SK-N-MC (cell line): ENCODE results near the gene KRTAP5-6.

ENCODE experiments used
- EZH2 ChIP-seq: fragments of 200-600 bp; sonication (generic); IDR thresholded peaks from one replicate; pipeline ENCODE4 v1.6.1; 2017; ENCODE audit warnings: antibody characterized with exemption
- POLR2AphosphoS5 ChIP-seq: IDR thresholded peaks from 2 replicates; pipeline ENCODE4 v1.6.1; 2012; ENCODE audit warnings: mild to moderate bottlenecking, low read depth, low read length, borderline replicate concordance

GRCh38 chr11:1692708-1693326, 4.2 kb upstream of the KRTAP5-6 start:
- no peak for TF ChIP-seq POLR2AphosphoS5
- TF ChIP-seq EZH2, result no peak
